Left lobe of liver (tissue), 2 donors: ENCODE data around the gene STARD3. TPM values are rescaled to one million over a fixed set of nuclear protein-coding genes. Genes with fewer than 3 reads are reported as not detected.

ENCODE experiments used
- ATAC-seq: fragments of 200-7000 bp; cut with Tn5 transposase; one replicate; pipeline ENCODE4 v1.9.1; 2020; ENCODE audit warnings: mild to moderate bottlenecking, moderate library complexity
- DNase-seq: peaks from one replicate; pipeline ENCODE4 v3.0.0-alpha.2; 2020; ENCODE audit warnings: low spot score
- total RNA-seq: library from RNA; stranded (reverse); gene quantifications from one replicate; pipeline ENCODE4 v1.2.1, GENCODE V29; 2021
- donor health status: DM: no; HTN: no; CAD: no; lungs with moderate emphysema.
- donor health status: DM: no; HTN: yes; CAD: no.

STARD3 gene
- total RNA-seq, 1 donor from 2014 or later = 27.3 TPM

- no peak for DNase-seq
- ATAC-seq = no peak
Observed at GRCh38 chr17:39603304-39604016, 33.5 kb upstream of the STARD3 start.

- ATAC-seq = no peak
Observed at GRCh38 chr17:39604911-39605491, 31.9 kb upstream of the STARD3 start.

GRCh38 chr17:39605492-39606433 is 31.2 kb upstream of the STARD3 start:
- ATAC-seq = peak; percentile 53
- no peak for DNase-seq

More at GRCh38 chr17:39604911-39605491, 31.9 kb upstream of the STARD3 start:
- DNase-seq = no peak

DNA sequence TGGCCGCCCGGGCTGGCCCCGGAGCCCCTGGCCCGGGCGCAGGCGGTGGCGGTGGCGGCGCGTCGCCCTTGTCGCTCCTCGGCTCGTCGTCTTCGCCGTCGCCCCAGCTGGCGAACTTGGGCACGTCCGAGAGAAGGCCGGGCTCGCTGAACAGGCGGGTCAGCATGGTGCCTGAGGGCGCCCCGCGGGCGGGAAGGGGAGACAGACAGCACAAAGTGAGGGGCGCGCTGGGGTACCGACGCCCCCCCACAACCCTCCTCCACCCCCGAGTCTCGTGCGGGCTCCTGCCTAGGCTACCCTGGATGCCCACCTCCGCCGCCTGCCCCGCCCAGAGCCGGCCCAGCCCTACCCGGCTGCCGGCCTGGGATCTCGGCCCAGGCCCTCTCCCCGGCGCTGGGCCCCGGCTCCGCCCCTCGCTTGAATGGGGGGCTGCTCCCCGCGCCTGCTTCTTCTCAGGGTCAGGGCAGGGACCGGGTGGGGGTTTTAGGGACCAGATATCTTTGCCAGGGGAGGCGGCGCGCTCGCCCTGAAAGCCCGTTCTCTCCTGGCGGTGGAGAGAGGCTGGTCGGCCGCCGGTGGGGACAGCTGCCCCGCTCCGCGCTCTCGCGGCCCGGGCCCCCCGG is 30.4 kb upstream of the STARD3 start:
- peak; percentile 34 for ATAC-seq
- DNase-seq = no peak

DNA sequence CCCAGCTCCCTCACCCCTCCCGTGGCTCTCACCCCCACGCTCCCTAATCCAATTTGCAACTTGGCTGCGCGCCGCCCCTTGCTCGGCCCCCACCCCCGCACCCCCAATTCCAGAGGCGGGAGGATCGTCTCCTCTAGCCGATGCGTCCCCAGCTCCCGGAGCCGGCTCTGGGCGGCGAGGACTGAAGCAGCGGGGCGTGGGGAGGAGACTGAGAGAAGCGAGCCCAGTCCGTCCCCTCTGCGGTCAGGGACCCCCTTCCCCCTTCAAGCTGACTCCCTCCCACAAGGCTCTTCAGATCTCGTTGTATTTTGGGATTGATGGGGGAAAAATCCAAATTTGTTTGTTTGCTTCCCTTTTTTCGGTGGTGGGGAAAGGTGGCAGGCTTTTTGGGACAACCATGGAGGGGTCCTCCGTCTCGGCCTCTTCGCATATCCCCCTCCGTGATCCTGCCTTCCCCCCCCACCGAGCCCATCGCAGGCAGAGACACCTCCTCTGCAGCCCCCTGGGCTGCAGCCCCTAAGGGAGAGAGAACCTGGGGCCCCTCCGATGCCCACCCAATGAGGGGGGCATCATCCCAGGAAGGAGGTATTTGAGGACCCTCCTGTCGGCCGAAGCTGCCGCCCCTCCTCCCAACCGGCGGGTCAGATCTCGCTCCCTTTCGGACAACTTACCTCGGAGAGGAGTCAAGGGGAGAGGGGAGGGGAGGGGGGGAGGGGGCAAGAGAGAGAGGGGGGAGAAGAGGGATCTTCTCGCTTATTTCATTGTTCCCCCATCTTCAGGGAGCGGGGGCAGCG is 29.7 kb upstream of the STARD3 start:
- ATAC-seq (no peak), DNase-seq (no peak)

DNA sequence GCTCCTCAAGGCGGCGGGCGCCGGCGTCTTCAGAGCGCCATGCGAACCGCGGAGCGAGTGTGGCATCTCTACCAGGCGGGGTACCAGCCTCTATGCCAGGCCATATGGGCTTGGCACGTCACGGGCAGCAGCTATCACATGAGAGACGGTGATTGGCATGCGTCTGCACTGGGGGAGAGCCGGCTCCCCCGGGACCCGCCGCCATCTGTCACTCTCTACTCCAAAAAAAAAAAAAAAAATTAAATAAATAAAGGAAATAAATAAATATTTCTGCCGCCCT is 29.2 kb upstream of the STARD3 start, which contains the start of gene NEUROD2:
Gene NEUROD2, minus strand, starts transcription at position 70 of the 280 bp plus-strand sequence. CDS start 1,321 bp downstream, outside the sequence.
- DNase-seq (no peak), ATAC-seq (no peak)

GRCh38 chr17:39608142-39608981 is 28.6 kb upstream of the STARD3 start:
- ATAC-seq (no peak), DNase-seq (no peak)

GRCh38 chr17:39609416-39610025 is 27.4 kb upstream of the STARD3 start:
- ATAC-seq = no peak
- DNase-seq = no peak

DNA sequence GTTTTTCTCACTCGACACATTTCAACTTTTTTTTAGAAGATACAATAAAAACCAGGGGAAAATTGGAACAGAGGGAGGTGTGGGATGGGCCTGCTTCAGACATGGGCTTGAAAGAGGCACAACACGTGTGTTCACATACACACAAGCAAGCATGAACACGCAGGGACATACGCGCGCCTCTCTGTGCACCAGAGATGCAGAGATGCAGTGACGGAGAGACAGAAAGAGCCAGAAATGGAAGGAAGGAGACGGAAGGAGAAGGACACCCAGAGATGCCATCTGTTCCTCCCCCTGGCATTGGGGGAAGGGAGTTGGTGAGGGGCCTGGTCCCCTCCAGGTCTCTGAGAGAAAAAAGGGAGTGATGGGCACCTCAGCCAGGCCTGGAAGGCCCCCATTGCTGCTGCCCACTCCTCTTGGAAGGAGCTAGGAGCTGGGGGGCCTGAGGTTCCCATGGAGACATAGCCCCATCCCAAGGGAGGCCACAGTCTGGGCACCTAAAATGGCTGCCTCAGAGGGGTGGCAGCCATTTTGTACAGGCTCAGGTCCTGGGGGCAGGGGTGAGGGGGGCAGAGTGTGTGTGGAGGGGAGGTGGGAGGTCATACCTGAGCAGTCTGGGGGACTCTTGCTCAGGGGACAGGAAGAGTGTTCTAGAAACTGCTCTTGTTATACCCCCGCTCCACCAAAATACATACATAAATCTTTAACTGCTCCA is 25.4 kb upstream of the STARD3 start:
- ATAC-seq = no peak

DNA sequence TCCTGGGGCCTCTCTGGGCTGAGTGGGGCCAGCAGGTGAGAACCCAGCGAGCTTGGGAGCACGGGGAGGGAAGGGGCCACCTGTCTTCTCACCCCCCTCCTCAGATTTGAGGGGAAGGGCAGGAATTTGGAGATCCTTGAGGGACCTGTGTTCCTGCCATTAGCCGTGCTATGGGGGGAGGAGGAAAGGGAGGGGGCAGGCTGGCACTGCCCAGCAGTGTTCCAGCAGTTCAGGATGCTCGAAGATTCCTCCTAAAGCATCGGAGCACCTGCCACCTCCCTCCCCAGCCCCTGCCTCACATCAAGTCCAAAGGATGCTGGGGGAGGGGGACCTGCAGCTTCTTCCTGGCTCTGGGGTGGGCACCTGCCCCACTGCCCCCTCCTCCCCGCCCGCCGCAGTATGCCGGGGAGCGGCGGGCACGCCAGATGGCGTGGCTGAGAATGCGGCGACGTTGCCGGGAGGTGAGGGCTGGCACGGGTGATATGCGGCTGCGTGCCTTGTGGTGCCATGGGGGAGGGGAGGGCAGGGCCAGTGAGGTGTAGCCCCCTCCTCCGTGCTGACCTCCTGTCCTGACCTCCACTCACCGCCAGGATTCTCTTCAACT is 24.6 kb upstream of the STARD3 start:
- no peak for DNase-seq

More for the DNA sequence above, 25.4 kb upstream of the STARD3 start:
- no peak for DNase-seq

DNA sequence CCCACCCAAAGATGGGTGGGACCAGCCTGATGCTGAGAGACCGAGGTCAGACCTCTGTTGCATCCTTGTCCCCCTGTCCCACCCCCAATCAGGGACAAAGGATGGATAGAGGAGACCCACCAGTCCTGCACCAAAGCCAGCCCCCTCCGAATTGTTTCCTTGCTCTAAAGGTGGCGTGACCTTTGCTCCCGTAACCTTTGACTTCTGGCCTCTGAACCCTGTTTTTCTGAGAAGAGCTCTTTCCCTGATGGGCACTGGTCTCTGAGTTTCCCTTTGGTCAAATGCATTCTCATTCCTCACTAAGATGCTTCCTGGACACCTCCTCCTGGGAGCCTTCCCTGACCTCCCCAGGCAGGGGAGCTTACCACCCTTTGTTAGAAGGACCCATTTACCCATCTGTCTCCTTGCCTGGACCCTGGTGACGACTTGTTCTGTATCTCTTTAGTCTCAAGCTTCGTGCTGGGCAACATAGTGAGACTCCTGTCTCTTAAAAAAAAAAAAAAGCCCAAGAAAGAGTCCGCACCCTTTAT is 23.9 kb upstream of the STARD3 start:
- DNase-seq (no peak), ATAC-seq (no peak)

More for the DNA sequence above, 24.6 kb upstream of the STARD3 start:
- no peak for ATAC-seq

DNA sequence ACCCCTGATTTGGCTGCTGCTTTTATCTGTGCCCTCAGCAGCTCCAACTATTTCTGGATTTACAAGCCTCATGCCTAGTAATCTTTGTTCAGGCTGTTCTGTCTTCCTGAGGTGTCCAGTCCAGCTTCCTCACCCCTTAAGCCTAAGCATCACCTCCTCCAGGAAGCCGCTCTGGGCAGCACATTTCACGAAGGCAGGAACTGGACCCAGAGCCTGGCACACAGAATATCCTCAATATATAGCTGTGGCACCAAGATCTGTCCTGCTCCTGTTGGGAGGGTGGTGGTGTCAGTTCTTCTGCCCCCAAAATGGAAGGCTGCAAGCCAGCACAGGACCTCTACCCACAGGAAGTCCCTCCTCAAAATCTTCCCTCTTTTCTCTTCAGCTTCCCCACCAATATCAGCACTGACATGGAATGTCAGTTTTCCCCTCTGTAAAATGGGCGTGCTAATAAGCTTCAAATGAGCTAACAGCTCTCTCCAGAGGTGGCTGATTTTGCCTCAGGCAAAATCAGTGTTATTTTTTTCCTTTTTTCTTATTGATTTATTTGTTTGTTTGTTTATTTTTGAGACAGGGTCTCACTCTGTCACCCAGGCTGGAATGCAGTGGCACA is 22.3 kb upstream of the STARD3 start:
- ATAC-seq (no peak), DNase-seq (no peak)

GRCh38 chr17:39615434-39615833 is 21.5 kb upstream of the STARD3 start:
- DNase-seq (no peak), ATAC-seq (no peak)

GRCh38 chr17:39617100-39617445 is 19.9 kb upstream of the STARD3 start:
- no peak for ATAC-seq
- no peak for DNase-seq

- DNase-seq = peak; percentile 73
- ATAC-seq = peak; percentile 68
Observed at GRCh38 chr17:39617446-39618245, 19.3 kb upstream of the STARD3 start.

DNA sequence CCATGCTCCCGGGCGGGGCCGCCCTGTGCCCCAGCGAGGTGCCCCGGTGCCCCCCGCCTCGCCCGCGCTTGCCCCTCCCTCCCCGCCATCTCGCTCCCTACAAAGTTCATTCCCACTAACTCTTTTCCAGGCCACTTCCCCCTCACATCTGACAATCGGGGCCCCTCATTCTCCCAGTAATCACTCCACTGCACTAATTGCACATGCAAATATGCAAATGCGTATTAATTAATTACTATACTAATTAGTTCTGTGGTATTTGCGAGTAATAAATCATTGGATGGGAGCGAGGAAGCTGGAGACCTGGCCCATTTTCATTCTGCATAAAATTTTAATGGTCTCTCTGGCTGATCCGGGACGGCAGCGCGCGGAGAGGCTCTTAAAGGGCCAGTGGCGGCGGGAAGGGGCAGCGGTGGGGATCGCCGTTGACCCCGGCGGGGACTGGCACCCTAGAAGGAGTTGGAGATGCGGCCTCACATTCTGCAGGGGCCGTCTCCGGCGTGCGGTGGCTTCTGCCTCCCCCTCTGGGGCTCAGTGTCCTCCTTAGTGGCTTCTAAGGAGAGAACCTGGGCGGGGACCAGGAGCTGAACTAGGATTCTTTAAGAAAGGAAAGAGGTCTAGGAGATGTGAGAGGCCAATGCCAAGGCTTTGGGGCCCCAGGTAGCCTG is 18.6 kb upstream of the STARD3 start:
- DNase-seq = no peak
- ATAC-seq = no peak
